ENCODE results near the gene EIF2S2.

The EIF2S2 gene

GRCh38 chr20:34088305-34089174 lies 23.5 kb downstream of the EIF2S2 start:
- DNase-seq, result no peak

GRCh38 chr20:34085544-34086040 lies 26.5 kb downstream of the EIF2S2 start:
- DNase-seq, result no peak

- peak; percentile 13 for DNase-seq
Observed at GRCh38 chr20:34084227-34084923, 27.7 kb downstream of the EIF2S2 start.

- DNase-seq, result no peak
Observed at GRCh38 chr20:34083781-34084180, 28.3 kb downstream of the EIF2S2 start.

GRCh38 chr20:34083137-34083536 lies 28.9 kb downstream of the EIF2S2 start:
- peak; percentile 91 for DNase-seq

- DNase-seq, result no peak
Observed at GRCh38 chr20:34082232-34082887, 29.7 kb downstream of the EIF2S2 start.

- no peak for DNase-seq
Observed at GRCh38 chr20:34079818-34080217, 32.2 kb downstream of the EIF2S2 start.

GRCh38 chr20:34078540-34078939 lies 33.5 kb downstream of the EIF2S2 start:
- DNase-seq, result no peak

GRCh38 chr20:34076952-34077351 lies 35.1 kb downstream of the EIF2S2 start:
- DNase-seq, result no peak

- no peak for DNase-seq
Observed at GRCh38 chr20:34075647-34076046, 36.4 kb downstream of the EIF2S2 start.

- DNase-seq, result no peak
Observed at GRCh38 chr20:34074101-34074760, 37.8 kb downstream of the EIF2S2 start.

- no peak for DNase-seq
Observed at GRCh38 chr20:34072778-34073177, 39.3 kb downstream of the EIF2S2 start.

- no peak for DNase-seq
Observed at GRCh38 chr20:34072076-34072475, 40.0 kb downstream of the EIF2S2 start.

- no peak for DNase-seq
Observed at GRCh38 chr20:34070859-34071258, 41.2 kb downstream of the EIF2S2 start.

GRCh38 chr20:34070079-34070439 lies 42.0 kb downstream of the EIF2S2 start:
- no peak for DNase-seq

- peak; percentile 74 for DNase-seq
Observed at GRCh38 chr20:34069341-34070078, 42.5 kb downstream of the EIF2S2 start.

GRCh38 chr20:34068001-34068400 lies 44.0 kb downstream of the EIF2S2 start:
- no peak for DNase-seq

GRCh38 chr20:34066476-34067090 lies 45.5 kb downstream of the EIF2S2 start:
- no peak for DNase-seq

GRCh38 chr20:34065260-34065659 lies 46.8 kb downstream of the EIF2S2 start:
- DNase-seq, result no peak

- DNase-seq, result no peak
Observed at GRCh38 chr20:34064286-34064685, 47.8 kb downstream of the EIF2S2 start.

GRCh38 chr20:34062570-34063482 lies 49.2 kb downstream of the EIF2S2 start:
- no peak for DNase-seq
